Measurements from ENCODE around the gene GUCD1. TPM values are rescaled to one million over a fixed set of nuclear protein-coding genes. Genes with fewer than 3 reads are reported as not detected.
"Not testable (repeated sequence)": the region's sequence is repeated elsewhere in the genome, so short reads cannot be mapped to it uniquely, and the experiment has no call there.

Gene GUCD1
- total RNA-seq, 1 donor from 2014 or later: 84.7 TPM

DNA sequence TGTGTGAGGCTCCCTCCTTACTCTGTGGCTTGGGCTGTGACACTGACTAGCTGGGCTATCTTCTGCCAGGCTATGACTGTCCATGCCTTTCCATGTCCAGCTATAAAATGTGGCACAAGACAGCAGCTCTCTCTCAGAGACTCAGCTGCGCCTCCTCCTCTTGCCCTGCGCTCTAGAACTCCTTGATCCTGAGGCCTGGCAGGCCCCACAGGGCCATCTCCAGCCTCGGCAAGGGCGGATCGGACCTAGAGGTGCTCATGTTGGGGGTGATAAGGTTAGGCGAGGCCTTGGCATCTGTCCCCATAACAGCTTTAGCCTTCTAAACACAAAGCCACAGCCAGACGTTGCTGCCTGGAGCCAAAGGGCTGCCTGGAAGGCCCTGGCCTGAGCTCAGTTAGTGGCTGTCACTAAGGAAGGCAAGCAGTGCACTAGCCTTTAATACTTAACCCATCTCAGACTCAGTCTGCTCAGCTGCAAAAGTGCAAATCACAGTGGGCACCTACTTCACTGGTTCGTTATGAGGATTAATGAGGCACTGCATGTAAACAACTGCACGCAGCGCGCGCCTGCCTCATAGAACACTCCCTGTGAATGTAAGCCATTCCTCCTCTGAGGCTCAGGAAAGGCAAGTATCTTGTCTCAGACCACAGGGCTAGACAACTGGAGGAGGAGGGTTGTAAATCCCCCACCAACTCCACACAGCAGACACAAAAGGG is 1.2 kb downstream of the GUCD1 start:
- Mint-ChIP-seq H3K27ac (ENCODE audit: unreplicated experiment) (peak overlapping the region; percentile 95), H3K4me1 (ENCODE audit: low read depth) (peaks cover 40% of the 10 kb centered on the region), H3K27me3 (ENCODE audit: low read depth) (no peaks in the 10 kb centered on the region), H3K9me3 (ENCODE audit: low read depth) (no peaks in the 10 kb centered on the region), H3K36me3 (ENCODE audit: low read depth) (peaks cover 8% of the 10 kb centered on the region), H3K4me3 (ENCODE audit: unreplicated experiment) (peak overlapping the region; percentile 95)
- DNase-seq (ENCODE audit: low spot score): no peak
- TF ChIP-seq, protein P1, sequence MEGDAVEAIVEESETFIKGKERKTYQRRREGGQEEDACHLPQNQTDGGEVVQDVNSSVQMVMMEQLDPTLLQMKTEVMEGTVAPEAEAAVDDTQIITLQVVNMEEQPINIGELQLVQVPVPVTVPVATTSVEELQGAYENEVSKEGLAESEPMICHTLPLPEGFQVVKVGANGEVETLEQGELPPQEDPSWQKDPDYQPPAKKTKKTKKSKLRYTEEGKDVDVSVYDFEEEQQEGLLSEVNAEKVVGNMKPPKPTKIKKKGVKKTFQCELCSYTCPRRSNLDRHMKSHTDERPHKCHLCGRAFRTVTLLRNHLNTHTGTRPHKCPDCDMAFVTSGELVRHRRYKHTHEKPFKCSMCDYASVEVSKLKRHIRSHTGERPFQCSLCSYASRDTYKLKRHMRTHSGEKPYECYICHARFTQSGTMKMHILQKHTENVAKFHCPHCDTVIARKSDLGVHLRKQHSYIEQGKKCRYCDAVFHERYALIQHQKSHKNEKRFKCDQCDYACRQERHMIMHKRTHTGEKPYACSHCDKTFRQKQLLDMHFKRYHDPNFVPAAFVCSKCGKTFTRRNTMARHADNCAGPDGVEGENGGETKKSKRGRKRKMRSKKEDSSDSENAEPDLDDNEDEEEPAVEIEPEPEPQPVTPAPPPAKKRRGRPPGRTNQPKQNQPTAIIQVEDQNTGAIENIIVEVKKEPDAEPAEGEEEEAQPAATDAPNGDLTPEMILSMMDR (IDR thresholded peaks at IDR 0.05): no peak

DNA sequence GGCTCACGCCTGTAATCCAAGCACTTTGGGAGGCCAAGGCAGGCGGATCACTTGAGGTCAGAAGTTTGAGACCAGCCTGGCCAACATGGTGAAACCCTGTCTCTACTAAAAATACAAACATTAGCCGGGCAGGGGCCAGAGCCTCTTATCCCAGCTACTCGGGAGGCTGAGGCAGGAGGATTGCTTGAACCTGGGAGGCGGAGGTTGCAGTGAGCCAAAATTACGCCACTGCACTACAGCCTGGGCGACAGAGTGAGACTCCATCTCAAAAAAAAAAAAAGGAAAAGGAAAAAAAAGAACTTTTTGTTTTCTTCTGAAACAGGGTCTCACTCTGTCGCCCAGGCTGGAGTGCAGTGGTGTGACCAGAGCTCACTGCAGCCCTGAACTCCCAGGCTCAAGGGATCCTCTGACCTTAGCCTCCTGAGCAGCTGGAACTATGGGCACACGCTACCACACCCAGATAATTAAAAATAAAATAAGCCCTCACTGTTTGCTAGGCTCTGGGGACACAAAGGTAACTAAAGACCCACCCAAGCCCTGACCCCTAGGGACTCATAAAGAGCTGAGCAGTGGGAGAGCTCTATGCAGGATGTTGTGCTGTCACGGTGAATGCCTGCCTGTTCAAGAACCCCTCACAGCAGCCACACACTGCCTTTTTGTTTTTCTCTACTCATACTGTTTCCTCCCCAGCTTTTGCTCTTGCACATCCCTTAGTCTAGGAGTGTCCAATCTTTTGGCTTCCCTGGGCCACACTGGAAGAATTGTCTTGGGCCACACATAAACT is 2.2 kb downstream of the GUCD1 start:
- Mint-ChIP-seq H3K4me1 (ENCODE audit: low read depth) (peaks cover 36% of the 10 kb centered on the region), H3K27ac (ENCODE audit: unreplicated experiment) (peak overlapping the region; percentile 25)
- H3K27me3 Mint-ChIP-seq (ENCODE audit: low read depth): not testable (repeated sequence)

DNA sequence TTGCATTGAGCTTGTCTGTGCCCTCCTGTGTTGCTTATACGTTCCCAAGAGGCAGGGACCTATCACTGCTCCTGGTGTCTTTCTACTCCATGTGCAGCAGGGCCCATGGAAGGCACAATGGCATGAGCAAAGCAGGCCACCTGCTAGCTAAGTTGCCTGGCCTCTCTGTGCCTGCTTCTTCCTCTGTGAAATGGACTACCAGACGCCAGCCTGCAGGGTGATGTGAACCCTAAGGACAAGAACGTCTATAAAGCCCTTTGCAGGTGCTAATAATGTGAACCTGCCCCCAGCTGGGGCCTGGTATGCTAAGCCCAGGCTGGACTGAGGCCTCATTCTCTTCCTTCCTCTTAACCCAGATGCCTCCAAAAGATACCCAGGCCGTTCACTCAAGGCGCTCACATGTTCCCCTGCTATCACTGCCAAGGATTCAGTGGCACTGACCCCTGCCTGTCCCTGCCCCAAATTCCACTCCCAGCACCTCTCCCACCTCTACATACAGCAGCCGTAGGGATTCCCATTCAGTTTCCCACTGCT is 4.0 kb downstream of the GUCD1 start:
- Mint-ChIP-seq H3K27ac (ENCODE audit: unreplicated experiment) (no peak overlapping the region), H3K27me3 (ENCODE audit: low read depth) (no peaks in the 10 kb centered on the region), H3K4me1 (ENCODE audit: low read depth) (peaks cover 31% of the 10 kb centered on the region), H3K4me3 (ENCODE audit: unreplicated experiment) (no peak overlapping the region), H3K9me3 (ENCODE audit: low read depth) (no peaks in the 10 kb centered on the region), H3K36me3 (ENCODE audit: low read depth) (peaks cover 14% of the 10 kb centered on the region)
- TF ChIP-seq, protein P1 (IDR thresholded peaks at IDR 0.05): no peak
- no peak for DNase-seq (ENCODE audit: low spot score)

More for the DNA sequence above, 2.2 kb downstream of the GUCD1 start:
- not testable (repeated sequence) for H3K4me3 Mint-ChIP-seq (ENCODE audit: unreplicated experiment); H3K9me3 Mint-ChIP-seq (ENCODE audit: low read depth); DNase-seq (ENCODE audit: low spot score); H3K36me3 Mint-ChIP-seq (ENCODE audit: low read depth)

DNA sequence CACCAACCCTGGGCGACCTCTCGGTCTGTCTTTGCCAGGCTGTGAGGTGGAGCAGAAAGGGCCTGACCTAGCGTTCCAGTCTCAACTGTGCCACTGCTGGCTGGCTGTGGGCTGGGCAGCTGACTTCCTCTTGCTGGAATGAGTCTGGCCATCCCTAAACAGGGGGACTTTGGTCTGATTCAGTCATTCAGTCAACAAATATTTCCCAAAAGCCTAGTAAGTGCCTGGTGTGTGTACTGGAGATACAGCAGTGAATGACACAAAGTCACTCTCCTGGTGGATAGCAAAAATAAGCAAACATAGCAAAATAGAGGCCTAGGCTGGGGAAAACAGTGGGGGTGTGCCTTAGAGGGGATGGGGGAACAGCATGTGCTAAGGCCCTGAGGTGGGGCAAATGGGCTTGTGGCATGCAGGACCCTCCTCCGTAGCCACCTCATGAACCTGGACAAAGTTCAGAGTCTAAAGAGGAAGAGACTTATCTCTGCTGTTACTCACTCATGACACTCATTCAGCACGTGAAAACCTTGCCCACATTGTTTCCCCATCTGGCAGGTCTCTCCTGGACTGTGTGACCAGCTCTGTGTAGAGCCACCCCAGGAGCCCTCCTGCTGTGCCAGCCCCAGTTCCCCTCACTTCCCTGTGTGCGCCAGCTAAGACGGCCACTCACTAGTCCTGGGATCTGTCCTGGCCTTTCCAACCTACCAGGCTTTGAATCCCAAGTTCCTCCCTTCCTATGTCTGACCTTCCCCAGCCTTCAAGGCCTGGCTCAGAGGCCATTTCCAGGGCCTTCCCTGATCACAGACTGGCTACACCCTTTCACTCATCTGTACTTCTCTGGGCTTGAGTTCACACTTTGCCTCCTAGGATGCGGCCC is 4.7 kb downstream of the GUCD1 start:
- Mint-ChIP-seq H3K4me1 (ENCODE audit: low read depth) (peaks cover 37% of the 10 kb centered on the region), H3K4me3 (ENCODE audit: unreplicated experiment) (no peak overlapping the region), H3K27ac (ENCODE audit: unreplicated experiment) (no peak overlapping the region), H3K36me3 (ENCODE audit: low read depth) (peaks cover 14% of the 10 kb centered on the region), H3K27me3 (ENCODE audit: low read depth) (no peaks in the 10 kb centered on the region), H3K9me3 (ENCODE audit: low read depth) (no peaks in the 10 kb centered on the region)
- no peak for DNase-seq (ENCODE audit: low spot score)
- TF ChIP-seq, protein P1 (IDR thresholded peaks at IDR 0.05): no peak

DNA sequence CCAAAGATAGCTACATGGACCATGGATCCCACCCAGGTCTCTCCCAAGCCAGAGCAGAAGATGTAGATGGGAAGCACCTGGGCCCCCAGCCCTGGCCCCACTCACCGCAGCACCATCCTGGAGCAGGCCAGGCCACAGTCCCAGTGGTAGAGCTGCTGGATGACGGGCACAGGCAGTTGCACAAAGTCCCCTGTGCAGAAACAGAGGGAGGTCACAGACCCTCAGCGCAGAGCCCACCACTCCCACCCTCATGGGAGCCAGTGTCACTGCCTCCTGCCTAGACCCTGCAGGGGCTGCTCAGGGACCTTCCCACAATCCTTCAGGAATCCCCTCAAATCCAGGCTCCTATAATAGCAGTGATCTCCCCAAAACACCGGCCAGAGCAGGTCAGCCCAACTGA is 6.1 kb downstream of the GUCD1 start:
- Mint-ChIP-seq H3K27ac (ENCODE audit: unreplicated experiment) (no peak overlapping the region), H3K4me1 (ENCODE audit: low read depth) (peaks cover 38% of the 10 kb centered on the region), H3K36me3 (ENCODE audit: low read depth) (peaks cover 14% of the 10 kb centered on the region), H3K4me3 (ENCODE audit: unreplicated experiment) (no peak overlapping the region), H3K9me3 (ENCODE audit: low read depth) (no peaks in the 10 kb centered on the region), H3K27me3 (ENCODE audit: low read depth) (no peaks in the 10 kb centered on the region)
- TF ChIP-seq, protein P1 (IDR thresholded peaks at IDR 0.05): no peak
- no peak for DNase-seq (ENCODE audit: low spot score)
